Right lung (tissue), 5 donors: ENCODE results near the gene CBX2. TPM values are rescaled to one million over a fixed set of nuclear protein-coding genes. Genes with fewer than 3 reads are reported as not detected.

Source experiments
- DNase-seq, 2 donors: peaks; one replicate each; pipeline ENCODE4 v3.0.0-alpha.2; 2013
- polyA plus RNA-seq, 5 donors: library from polyadenylated mRNA; unstranded; fragments of 120-200 nt; gene quantifications; one replicate each; pipeline versions ENCODE4 v1.2.1 to v1.2.3, GENCODE V29; 2013; ENCODE audit warnings: inconsistent platforms in 1 of 5, low replicate concordance in 1 of 5; ENCODE audit not compliant: insufficient read length in 5 of 5, insufficient read depth in 1 of 5

The CBX2 gene
- polyA plus RNA-seq, 5 donors, result 20.1 to 31.7 (median 25.8) TPM

DNA sequence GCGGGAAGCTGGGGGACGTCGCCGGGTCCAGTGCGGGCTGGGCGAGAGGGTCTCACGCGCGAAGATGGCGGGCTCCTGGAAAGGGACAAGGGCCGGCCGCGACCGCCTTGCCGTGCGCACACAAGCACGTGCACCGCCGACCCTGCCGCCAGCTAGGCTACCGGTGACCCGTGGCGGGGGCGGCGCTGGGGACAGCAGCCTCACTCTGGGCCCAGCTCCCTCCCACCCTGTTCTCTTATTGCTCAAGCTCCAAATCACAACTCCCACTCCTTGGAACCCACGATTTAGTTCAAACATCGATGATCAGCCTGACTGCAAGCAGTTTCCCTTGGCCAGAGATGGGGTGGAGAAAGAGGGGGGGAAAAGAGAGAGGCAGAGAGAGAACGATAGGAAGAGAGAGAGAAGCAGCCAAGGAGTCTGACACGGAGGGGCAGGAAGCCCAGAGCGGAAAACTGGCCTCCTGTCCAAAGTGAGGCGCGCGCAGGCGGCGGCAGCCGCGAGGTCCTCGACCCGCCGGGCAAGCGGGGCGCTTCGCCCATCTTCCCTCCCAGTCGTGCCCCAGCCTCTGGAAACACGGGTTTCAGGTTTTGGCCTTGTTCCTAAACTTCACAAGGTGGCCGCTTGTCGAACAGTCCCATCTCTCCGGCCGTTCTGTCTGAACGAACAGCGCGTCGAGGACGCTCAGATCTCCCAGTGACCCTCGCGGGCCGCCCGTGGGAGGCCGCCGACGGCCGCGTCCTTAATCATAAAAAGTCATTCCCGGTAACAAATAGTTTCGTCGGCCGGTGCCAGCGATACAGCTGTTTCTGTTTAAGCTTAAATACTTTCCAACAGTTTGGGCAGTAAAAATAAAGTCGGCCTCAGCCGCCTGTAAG, 20.6 kb downstream of the CBX2 start:
- DNase-seq, result peak in 1 of 2 donors; percentile 56

DNA sequence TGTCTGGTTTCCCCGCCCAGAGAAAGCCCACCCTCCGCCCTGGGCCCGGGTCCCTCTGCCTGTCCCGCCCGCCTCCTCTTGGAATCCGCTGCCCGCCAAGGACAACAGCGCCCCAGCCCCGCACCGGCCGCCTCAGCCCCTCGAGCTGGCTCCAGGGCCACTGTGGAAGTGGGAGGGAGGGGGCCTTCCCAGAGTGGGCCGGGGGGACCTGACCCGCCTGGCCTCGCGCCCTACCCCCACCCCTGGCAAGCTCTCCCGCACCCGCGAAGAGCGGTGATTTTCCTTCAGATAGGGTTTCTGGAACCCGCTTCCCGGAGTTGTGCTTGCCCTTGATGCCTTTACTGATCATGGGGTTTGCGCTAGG, 21.2 kb downstream of the CBX2 start:
- DNase-seq, result no peak

DNA sequence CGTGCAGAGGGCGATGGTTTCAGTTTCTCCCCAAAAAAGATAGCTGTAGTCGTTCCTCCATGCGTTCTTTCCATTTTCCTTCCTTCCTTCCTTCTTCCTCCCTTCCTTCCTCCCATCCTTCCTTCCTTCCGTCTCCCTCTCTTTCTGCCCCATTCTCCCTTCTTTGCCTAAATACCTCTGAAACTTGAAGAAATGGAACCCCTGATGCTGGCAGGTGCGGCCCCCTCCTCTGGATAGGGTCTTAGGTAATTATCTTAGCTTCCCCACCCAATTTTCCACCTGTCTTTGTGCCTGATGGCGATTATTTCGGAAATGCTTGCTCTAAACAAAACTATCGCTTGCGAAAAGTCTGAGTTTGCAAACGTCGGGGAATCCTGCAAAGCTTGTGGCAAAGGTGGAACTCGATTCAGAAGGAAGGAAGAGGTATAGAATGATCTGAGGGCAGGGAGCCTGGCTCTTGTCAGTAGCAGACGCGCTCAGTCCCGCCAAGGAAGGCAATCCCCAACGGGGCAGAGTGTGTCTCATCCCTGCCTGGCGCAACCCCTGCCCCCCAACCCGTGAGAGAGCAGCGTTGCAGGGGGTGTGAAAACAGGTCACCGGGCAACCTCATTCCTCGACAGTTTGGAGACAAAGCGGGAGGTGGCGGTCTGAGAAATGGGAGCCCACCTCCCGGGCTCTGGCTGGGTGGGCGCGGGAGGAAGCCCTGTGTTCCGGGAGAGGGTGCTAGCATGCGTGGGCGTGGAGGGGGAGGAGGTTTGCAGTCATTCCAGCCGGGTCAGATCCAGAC, 21.8 kb downstream of the CBX2 start:
- no peak for DNase-seq

DNA sequence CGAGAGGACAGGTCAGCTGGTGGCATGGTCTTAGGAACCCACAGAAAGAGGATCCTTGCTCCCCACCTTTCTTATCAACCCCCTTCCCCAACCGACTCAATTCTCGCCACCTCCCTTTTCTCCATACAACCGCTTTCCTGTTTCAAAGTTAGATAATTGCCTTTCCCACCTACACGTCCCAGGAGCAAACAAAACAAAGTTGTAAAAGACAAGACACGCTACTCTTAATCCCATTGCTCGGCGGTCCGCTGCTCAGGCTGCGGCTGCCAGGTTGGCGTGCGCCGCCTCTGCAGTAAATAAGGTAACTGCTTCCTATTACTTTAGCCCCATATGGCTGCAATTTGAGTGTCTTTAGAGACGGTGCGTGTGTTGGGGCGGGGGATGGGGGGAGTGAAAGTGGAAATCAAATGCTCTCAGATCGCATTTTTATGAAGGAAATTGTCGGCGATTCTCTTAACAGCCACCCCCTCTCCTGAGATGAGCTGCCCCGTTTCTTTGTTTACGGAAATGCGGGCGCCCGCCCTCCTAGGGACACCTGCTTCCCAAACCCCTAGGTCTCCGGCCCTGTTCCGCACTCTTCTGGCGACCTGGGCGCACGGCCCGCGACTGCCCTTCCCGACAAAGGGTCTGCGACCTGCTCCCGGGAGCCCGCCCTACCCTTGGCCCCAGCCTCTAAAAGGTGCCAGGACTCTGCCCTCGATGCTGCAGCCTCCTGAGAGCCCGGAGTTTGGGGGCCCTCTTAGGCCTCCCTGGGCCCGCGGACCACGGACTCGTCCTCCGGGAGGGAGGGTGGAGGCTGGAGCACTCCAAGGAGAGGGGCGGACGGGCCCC, 22.6 kb downstream of the CBX2 start:
- DNase-seq, result no peak

DNA sequence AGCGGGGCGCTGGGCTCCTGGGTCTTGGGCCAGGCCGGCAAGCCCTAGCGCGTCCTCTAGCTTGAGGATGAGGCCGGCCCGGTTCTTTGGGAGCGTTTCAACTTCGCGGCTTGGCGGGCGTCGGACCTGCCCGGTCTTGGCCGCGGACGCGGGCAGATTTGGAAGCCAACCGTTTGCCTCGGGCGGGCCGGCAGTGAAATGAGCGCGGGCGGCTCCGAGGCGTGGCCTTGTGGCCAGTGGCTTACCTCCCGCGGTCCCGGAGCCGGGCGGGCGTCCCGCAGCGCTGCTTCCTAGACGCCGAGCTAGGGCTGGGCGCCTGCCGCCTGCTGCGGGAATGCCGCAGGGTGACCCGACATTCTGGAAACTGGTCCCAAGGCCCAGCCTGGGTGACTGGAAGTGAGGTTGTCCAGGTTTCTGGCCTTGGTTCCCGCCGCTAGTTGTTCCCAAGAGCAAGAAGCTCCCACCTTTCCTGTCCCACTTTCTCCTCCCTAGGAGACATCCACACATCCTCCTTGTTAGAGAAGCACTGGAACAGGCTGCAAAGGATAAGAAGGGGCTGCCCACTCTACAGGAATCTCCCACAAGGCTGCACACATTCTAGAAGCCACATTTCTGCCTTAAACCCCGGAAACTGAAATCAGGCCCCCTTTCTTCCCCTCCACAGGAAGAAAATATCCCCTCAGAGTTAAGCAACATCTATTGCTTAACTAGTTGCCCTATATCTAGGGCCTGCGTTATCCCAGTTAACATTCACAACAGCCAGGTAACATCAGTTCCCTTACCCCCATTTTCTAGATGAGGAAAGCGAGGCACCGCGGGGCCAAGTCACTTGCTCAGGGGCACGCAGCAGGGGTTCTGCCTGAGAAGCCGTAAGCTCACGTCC, 23.4 kb downstream of the CBX2 start:
- no peak for DNase-seq

DNA sequence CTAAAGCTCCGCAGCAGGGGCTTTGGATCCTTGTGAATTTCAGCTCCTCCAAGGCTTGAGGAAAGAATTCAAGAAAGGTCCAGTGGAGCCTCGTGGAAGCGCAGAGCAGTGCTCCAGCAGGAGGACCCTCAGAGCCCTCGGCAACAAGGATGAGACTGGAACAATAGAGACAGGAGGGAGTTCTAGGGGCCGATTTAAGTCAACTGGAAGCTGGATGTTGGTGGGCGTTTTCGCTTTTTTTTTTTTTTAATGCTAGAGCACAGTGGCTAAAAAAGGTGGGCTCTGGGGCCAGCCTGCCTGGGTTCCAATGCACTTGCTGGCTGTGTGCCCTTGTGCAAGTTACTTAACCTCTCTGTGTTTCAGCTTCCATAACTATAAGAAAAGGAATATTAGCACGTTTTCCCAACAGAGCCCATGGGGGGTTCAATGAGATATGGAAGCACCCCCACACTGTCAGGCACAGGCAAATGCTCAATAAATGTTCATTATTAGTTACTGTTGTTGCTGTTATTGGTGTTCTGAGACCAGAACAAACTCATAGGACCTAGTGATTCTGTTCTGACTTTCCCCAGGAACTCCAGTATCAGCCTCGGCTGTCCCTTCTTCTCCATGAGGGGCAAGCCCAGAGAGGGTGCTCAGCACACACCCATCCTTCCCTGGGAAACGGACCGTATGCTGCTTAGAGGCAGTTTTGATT, 24.2 kb downstream of the CBX2 start:
- DNase-seq, result no peak

DNA sequence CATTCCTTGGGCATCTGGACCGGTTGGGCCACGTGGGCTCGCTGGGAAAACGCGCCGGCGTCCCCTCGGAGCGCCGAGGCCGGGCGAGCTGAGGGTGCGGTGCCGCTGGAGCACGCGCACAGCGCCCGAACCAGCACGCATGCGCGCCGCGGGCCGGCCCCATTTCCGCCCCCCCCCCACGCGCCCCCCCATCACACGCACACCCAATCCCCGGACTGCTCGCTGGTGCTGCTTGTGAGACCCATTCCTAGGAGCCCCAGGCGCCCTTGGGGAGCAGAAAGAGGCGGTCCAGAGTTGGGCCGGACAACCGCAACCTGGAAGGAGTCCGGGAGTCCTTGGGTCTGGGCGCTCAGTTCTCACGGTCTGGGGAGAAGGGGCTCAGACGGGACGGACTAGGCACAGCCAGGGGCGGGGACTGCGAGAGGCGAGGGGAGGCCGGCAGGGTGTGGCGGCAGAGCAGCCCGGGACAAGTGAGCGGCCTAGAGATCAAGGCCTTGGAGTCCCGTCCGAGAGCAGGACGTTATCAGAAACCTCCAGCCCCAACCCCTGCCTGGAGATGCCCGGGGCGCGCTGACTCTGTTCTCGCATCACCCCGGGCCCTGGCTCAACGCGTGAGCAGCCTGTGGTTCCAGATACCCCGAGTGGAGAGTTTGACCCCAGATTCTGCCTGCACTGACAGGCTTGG, 24.9 kb downstream of the CBX2 start:
- DNase-seq, result no peak

DNA sequence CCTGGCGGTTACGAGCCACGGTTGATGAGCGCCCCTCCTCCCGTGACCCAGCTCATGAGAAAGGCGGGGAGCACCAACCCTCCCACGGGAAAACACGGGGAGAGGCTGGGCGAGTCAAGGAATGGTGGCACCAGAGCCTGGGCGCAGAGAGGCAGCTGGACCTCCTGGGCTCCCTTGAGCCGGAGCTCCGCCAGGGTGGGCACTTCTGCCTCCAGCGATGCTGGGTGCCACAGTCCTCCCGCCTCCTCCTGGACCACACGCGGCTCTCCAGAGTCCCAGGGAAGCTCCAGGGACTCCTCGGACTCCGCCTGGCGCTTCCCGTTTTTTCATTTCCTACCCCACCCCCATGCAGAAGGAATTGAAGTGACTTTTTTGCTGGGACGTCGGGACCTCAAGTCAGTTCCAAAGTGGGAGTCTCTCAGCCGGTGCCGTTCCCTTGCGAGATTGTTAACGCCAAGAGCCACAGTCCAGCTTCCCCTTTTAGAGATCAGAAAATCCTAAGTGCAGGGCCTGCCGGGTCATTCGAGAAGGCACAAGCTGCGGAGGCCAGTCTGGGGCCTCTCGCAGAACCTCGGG, 25.6 kb downstream of the CBX2 start:
- no peak for DNase-seq

DNA sequence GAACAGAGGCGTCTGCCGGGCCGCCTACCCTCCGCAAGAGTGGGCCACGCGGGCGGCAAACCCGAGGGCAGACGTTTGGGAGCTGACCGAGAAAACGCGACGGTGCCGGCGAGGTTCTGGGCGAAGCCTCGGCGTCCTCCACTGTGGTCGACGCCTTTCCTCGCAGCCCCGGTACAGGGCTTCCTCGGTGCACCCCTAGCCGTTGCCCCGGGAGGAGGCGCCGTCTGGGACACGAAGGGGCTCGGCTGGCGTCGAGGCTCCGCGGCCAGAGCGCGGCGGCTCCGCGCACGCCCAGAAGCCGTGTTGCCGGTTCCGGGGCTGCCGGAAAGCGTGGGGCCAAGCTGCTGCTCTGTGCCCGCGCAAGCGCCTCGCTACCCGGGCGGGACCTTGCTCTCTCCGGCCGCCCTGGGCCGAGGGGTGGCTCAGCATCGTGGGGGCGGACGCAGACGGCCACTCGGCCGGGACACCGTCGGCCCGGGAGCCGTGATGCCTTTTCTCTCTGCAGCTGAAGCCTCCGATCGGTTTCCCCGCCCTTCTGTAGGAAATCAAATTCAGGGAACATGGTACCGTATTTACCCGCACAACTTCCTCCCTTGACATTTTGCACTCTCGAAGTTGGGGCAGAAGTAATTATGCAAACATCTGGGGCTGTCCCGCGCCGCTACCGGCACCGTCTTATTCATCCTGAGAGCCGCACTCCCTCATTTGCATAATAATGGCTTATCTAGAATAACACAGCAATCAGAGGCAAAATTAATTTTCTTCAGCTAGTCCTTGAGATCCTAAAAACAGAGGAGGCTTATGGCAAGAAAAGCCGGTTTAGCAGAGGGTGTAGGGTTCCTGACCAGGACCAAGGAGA, 26.3 kb downstream of the CBX2 start:
- DNase-seq, result no peak

DNA sequence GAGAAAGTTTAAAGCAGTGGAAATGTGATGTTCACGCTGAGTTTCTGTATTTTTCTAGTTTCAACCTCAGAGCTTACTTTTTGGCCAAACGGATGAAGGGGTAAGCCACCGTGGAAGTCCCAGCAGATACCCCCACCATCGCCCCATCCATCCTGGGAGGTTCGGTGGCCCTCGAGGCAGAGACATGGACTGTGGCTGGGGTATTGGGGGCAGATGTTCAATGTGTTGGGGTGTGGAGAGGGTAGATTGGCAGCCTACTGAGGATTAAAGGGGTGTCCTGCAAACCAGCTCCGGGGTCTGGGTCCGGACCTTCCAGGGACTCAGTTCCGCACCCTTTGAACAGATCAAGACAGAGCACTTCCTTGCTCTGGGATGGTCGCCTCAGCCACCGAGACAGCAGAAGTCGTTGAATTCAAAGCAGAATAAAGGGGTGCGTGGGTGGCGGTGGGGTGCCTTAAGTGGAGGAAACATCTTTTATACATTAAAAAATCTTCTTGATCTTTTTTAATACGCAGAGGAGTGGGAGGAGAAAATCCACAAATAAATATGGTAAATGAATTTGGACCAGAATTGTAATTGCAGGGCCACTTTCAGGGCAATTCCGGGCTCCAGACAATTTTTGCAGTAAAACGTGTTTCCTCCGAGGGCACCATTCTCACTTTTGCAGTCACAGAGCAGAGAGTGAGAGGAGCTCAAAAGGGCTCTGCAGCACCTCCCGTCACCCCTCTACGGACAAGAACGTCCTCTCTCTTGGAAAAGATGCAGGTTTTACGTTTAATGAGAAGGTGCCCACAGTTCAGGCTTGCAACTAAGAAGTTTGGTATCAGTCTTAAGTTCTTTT, 27.1 kb downstream of the CBX2 start:
- no peak for DNase-seq

DNA sequence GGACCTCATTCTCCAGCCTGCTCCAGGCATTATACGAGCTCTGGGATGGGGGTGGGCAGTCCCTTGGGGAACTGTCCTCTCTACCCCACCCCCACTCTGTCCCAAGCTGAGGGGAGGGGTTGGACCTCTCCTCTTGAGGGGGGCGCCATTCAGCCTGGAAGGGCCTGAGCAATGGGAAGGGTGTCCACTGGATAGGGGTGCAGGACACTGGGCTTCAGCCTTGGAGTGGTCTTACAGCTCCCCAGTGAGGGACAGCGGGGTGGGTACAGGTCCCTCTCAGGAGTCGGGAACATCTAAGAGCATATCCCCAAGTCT, 28.5 kb downstream of the CBX2 start:
- no peak for DNase-seq

DNA sequence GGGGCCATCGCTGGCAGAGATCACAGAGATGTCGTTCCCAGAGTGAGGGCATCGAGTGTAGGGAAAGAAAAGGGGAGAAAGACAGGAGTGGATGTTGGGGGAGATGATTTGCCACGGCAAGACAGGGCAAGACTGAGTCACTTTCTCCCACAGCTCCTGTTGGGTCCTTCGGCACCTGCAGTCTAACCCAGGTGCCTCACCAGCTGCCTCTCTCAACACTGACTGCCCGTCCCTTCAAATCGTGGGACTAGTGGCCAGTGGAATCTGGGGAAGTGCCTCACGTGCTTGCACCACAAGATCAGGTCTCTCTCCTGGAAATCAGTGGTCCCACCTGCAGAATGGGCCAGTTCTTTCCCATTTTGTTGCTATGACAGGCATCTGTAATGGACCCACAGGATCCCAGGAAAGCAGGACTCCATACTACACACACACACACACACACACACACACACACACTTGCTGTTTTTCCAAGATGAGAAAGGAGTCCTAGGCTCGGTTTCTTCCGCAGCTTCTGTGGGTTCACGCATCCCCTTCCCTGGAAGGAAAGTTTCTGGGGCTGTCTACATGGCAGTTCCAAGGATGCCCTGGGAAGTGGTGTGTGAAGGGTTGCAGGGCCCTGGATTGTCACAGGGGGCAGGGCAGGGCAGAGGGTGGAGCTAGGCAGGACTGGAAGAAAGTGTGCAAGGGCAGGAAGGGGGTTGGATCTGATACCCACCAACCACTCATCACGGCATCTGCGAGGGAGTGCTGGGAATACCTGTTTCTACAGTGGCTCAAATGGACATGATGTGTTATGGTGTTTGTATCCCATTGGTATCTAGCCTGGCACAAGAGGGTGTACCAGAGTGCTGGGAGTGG, 29.1 kb downstream of the CBX2 start:
- DNase-seq, result no peak

DNA sequence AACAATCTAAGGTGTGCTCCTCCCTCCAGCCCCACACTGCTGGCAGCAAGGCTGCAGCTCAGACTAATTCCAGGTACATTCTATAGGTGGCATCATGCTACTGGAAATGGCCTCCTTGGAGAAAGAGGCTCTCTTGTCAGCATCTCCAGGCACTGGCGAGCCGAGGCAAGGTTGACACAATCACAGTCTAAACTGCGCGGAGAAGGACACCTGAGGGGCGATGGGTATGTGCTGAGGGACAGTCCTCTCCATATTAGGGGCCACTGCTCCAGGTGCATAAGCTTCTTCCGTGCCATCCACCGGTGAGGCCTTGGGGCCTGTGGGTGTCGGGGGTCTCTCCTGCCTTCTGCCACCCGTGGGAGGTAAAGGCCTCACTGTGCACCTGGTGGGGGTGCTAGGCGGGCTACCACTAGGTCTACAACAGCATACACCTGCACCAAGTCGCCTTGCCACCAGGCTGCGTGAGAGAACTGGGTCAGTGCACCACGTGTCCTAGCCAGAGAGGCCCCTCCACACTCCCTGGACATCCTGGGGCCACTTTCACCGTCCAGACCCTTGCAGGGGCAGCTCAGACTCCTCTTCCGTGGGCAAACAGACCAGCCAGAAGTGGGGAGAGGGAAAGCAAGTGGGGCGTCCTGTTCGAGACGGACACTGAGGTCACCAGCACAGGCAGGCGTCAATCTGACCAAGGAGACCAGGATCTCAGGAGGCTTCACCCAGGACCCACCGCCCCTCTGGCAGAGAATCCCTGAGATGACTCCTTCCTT, 31.0 kb downstream of the CBX2 start:
- no peak for DNase-seq

DNA sequence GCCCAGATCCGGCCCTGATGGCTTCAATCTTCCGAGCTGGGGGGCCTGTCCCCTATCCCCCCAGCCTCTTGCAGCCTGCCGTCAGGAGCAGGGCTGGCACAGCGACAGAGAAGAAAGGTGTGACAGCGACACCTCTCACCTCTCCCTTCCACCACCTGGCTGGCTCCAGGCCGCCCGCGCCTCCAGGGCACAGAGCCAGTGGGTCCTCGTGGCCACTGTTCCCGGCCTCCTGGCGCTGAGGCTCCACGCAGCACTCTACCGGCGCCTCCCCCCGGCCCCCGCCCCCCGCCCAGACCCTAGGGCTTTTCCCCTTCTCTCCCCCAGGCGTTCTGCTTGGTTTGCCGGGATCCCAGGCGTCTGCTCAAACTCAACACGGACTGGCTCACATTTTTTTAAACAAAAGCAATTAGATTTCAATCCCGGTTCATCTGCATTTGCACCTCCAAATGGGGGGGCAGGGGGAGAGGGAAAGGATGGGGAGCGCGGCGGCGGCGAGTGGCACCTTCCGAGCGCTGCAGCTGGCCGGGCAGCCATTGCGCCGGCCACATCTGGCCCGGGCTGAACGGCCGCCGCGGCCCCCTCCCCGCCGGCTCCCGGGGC, 31.7 kb downstream of the CBX2 start:
- no peak for DNase-seq
